Kidney (tissue), 14 donors: ENCODE measurements around the gene SETDB2. TPM values are rescaled to one million over a fixed set of nuclear protein-coding genes. Genes with fewer than 3 reads are reported as not detected.

Experiments
- DNase-seq, 5 donors: peaks; one replicate each; pipeline ENCODE4 v3.0.0-alpha.2; 2013 to 2020
- FAIRE-seq: peaks from 2 replicates; lab custom pipeline; 2012; peaks lifted over from hg19 to GRCh38; lab: Jason Lieb, UNC
- H3K27ac ChIP-seq, 2 donors: one replicate each; pipeline ENCODE4 v1.7.0; 2013; ENCODE audit warnings: low read depth in 2 of 2, low read length in 2 of 2, inconsistent platforms in 1 of 2
- H3K27me3 ChIP-seq: one replicate; pipeline ENCODE4 v1.7.1; 2013; ENCODE audit warnings: low read length, inconsistent platforms; ENCODE audit not compliant: control insufficient read depth, insufficient read depth
- H3K36me3 ChIP-seq, 3 donors: one replicate each; pipeline versions ENCODE4 v1.7.0 to v1.7.1; 2013; ENCODE audit warnings: low read length in 3 of 3, control low read depth in 1 of 3, inconsistent platforms in 1 of 3; ENCODE audit not compliant: insufficient read depth in 3 of 3, control insufficient read depth in 2 of 3
- H3K4me1 ChIP-seq, 3 donors: one replicate each; pipeline versions ENCODE4 v1.7.0 to v1.7.1; 2013; ENCODE audit warnings: low read length in 3 of 3, inconsistent platforms in 1 of 3, low read depth in 1 of 3; ENCODE audit not compliant: control insufficient read depth in 2 of 3, insufficient read depth in 2 of 3
- H3K4me3 ChIP-seq, 3 donors: one replicate each; pipeline versions ENCODE4 v1.7.0 to v1.8.1; 2013; ENCODE audit warnings: low read length in 3 of 3, control low read depth in 1 of 3, inconsistent platforms in 1 of 3
- H3K9ac ChIP-seq, 3 donors: one replicate each; pipeline versions ENCODE4 v1.7.0 to v1.7.1; 2013; ENCODE audit warnings: low read length in 3 of 3, control low read depth in 1 of 3, inconsistent platforms in 1 of 3
- H3K9me3 ChIP-seq, 3 donors: one replicate each; pipeline versions ENCODE4 v1.7.0 to v1.7.1; 2013; ENCODE audit warnings: low read length in 3 of 3, control low read depth in 1 of 3, inconsistent platforms in 1 of 3; ENCODE audit not compliant: control insufficient read depth in 2 of 3, insufficient read depth in 1 of 3
- CTCF ChIP-seq: IDR thresholded peaks from 3 replicates; pipeline ENCODE4 v1.5.1; 2012; ENCODE audit warnings: mild to moderate bottlenecking, moderate library complexity, borderline replicate concordance; ENCODE audit not compliant: insufficient read depth; ENCODE audit errors: extremely low read depth
- intact Hi-C: fragments of 100-400 bp; cut with DNase I; formaldehyde crosslinking; loops from one replicate; pipeline ENCODE4 v1.11.1; 2022
- polyA plus RNA-seq: library from polyadenylated mRNA; stranded (reverse); fragments of 350-450 nt; fragmentation: Illumina TruSeq; extraction: RNeasy Lipid Tissue Mini Kit (QIAGEN cat#74804); gene quantifications from one replicate; pipeline ENCODE4 v1.2.3, GENCODE V29; 2014; ENCODE audit warnings: low read depth, low replicate concordance; ENCODE audit not compliant: insufficient read depth
- total RNA-seq: library from RNA; stranded (reverse); fragmentation: NEBNext Ultra II Directional; extraction: Animal tissue kit (Norgen Biotek cat#: 25700); gene quantifications from one replicate; pipeline ENCODE4 v1.2.1, GENCODE V29; 2021
- donor health status: control.
- donor health status: control.
- donor health status: control.
- donor health status: control.
- donor health status: control.
- donor health status: DM: yes; HTN: yes; CAD: no.
- donor health status: Normal renal cell carcinoma (clear cell type).

SETDB2 gene
- total and polyA plus RNA-seq, 2 donors from 2014 or later: 5.7 to 15.1 TPM

GRCh38 chr13:49499889-49500660 lies 56.0 kb downstream of the SETDB2 start:
- intact Hi-C loops: no loop called here
- no peaks in the 10 kb centered on the region for H3K9me3 ChIP-seq
- H3K36me3 ChIP-seq: no peaks in the 10 kb centered on the region
- H3K27ac ChIP-seq: no peak overlapping the region
- DNase-seq (no peak), FAIRE-seq (no peak)
- H3K27me3 ChIP-seq: no peaks in the 10 kb centered on the region
- TF ChIP-seq CTCF: no peak
- no peak overlapping the region for H3K9ac ChIP-seq
- peaks cover 0 to 4% (median 0%) of the 10 kb centered on the region in 3 donors for H3K4me1 ChIP-seq
- H3K4me3 ChIP-seq: no peak overlapping the region

GRCh38 chr13:49502954-49503353 lies 58.9 kb downstream of the SETDB2 start:
- intact Hi-C loops: no loop called here
- H3K4me1 ChIP-seq: no peaks in the 10 kb centered on the region
- H3K36me3 ChIP-seq: peaks cover 0 to 2% (median 0%) of the 10 kb centered on the region in 3 donors
- no peak for FAIRE-seq
- no peaks in the 10 kb centered on the region for H3K27me3 ChIP-seq
- no peak overlapping the region for H3K9ac ChIP-seq
- H3K27ac ChIP-seq: no peak overlapping the region
- TF ChIP-seq CTCF: no peak
- DNase-seq: no peak
- H3K9me3 ChIP-seq: no peaks in the 10 kb centered on the region
- H3K4me3 ChIP-seq: no peak overlapping the region

- intact Hi-C loops: no loop called here
- Histone ChIP-seq H3K9ac (no peak overlapping the region), H3K4me3 (no peak overlapping the region), H3K4me1 (no peaks in the 10 kb centered on the region), H3K27me3 (no peaks in the 10 kb centered on the region), H3K27ac (no peak overlapping the region), H3K9me3 (no peaks in the 10 kb centered on the region), H3K36me3 (peaks cover 0 to 2% (median 0%) of the 10 kb centered on the region in 3 donors)
- TF ChIP-seq CTCF: no peak
- FAIRE-seq (no peak), DNase-seq (no peak)
Measured at GRCh38 chr13:49503951-49504350, 59.9 kb downstream of the SETDB2 start.
